ENCODE data around the gene SORL1-AS1.
"Not testable (repeated sequence)": the region's sequence is repeated elsewhere in the genome, so short reads cannot be mapped to it uniquely, and the experiment has no call there.

SORL1-AS1 gene

GRCh38 chr11:121483805-121484480 lies 31.2 kb upstream of the SORL1-AS1 start:
- Histone ChIP-seq H4K91ac (ENCODE audit: low read depth, low read length) (no peak overlapping the region), H2BK5ac (ENCODE audit: low read depth, low read length, poor library complexity) (no peak overlapping the region), H3K27me3 (ENCODE audit: insufficient read depth, low read length) (no peaks in the 10 kb centered on the region), H3K27ac (ENCODE audit: low read depth, low read length) (no peak overlapping the region), H3K9ac (ENCODE audit: low read length) (no peak overlapping the region), H2AFZ (ENCODE audit: insufficient read depth, low read length, poor library complexity) (no peak overlapping the region), H3K79me2 (ENCODE audit: control insufficient read depth, insufficient read depth, low read length, poor library complexity) (peaks cover 2% of the 10 kb centered on the region), H4K8ac (ENCODE audit: low read depth, low read length) (no peak overlapping the region), H3K4ac (ENCODE audit: low read depth, low read length) (no peak overlapping the region), H3K4me3 (ENCODE audit: low read depth, low read length) (no peak overlapping the region), H3K23ac (ENCODE audit: low read length) (no peak overlapping the region), H3K36me3 (ENCODE audit: control insufficient read depth in 1 of 2, insufficient read depth in 2 of 2, low read length in 2 of 2) (peaks cover 0 to 3% of the 10 kb centered on the region in 2 experiments), H3K14ac (ENCODE audit: low read length) (no peak overlapping the region), H3K4me1 (ENCODE audit: control insufficient read depth in 1 of 2, insufficient read depth in 2 of 2, low read length in 2 of 2) (peaks cover 17 to 20% of the 10 kb centered on the region in 2 experiments), H3K79me1 (ENCODE audit: low read length) (peaks cover 8% of the 10 kb centered on the region), H3K9me3 (ENCODE audit: insufficient read depth, low read depth, low read length) (no peaks in the 10 kb centered on the region), H3K18ac (ENCODE audit: low read length) (no peak overlapping the region), H3K4me2 (ENCODE audit: low read length) (no peak overlapping the region), H2BK12ac (ENCODE audit: low read length) (no peak overlapping the region), H4K12ac (ENCODE audit: low read depth, low read length) (no peak overlapping the region), H2BK120ac (ENCODE audit: insufficient read depth, low read length, poor library complexity) (no peak overlapping the region), H2AK5ac (ENCODE audit: low read length) (no peak overlapping the region)
- WGBS (ENCODE audit: extremely low coverage, insufficient coverage, insufficient read length): no CpG with 5 or more reads among the region's 4 CpGs
- no peak for DNase-seq

- no peaks in the 10 kb centered on the region for H3K36me3 ChIP-seq (ENCODE audit: control insufficient read depth in 1 of 2, insufficient read depth in 2 of 2, low read length in 2 of 2)
- peak overlapping the region; percentile 74 for H2BK5ac ChIP-seq (ENCODE audit: low read depth, low read length, poor library complexity)
- peak overlapping the region; percentile 77 for H3K27ac ChIP-seq (ENCODE audit: low read depth, low read length)
- H3K14ac ChIP-seq (ENCODE audit: low read length): peak overlapping the region; percentile 67
- peak overlapping the region; percentile 48 for H3K4ac ChIP-seq (ENCODE audit: low read depth, low read length)
- H3K79me2 ChIP-seq (ENCODE audit: control insufficient read depth, insufficient read depth, low read length, poor library complexity): peaks cover 2% of the 10 kb centered on the region
- peak overlapping the region; percentile 68 for H2BK12ac ChIP-seq (ENCODE audit: low read length)
- no peak overlapping the region for H2AFZ ChIP-seq (ENCODE audit: insufficient read depth, low read length, poor library complexity)
- H4K91ac ChIP-seq (ENCODE audit: low read depth, low read length): peak overlapping the region; percentile 87
- H3K9me3 ChIP-seq (ENCODE audit: insufficient read depth, low read depth, low read length): peaks cover 4% of the 10 kb centered on the region
- no peak overlapping the region for H3K9ac ChIP-seq (ENCODE audit: low read length)
- DNase-seq: no peak
- H3K4me1 ChIP-seq (ENCODE audit: control insufficient read depth in 1 of 2, insufficient read depth in 2 of 2, low read length in 2 of 2): peaks cover 25 to 26% of the 10 kb centered on the region in 2 experiments
- H3K18ac ChIP-seq (ENCODE audit: low read length): peak overlapping the region; percentile 48
- peaks cover 8% of the 10 kb centered on the region for H3K79me1 ChIP-seq (ENCODE audit: low read length)
- H2BK120ac ChIP-seq (ENCODE audit: insufficient read depth, low read length, poor library complexity): peak overlapping the region; percentile 67
- H4K12ac ChIP-seq (ENCODE audit: low read depth, low read length): no peak overlapping the region
- no peaks in the 10 kb centered on the region for H3K27me3 ChIP-seq (ENCODE audit: insufficient read depth, low read length)
- WGBS (ENCODE audit: extremely low coverage, insufficient coverage, insufficient read length): no CpG with 5 or more reads among the region's 9 CpGs
- H4K8ac ChIP-seq (ENCODE audit: low read depth, low read length): peak overlapping the region; percentile 25
- H3K4me3 ChIP-seq (ENCODE audit: low read depth, low read length): no peak overlapping the region
- H2AK5ac ChIP-seq (ENCODE audit: low read length): peak overlapping the region; percentile 42
- H3K4me2 ChIP-seq (ENCODE audit: low read length): no peak overlapping the region
- peak overlapping the region; percentile 56 for H3K23ac ChIP-seq (ENCODE audit: low read length)
Measured at GRCh38 chr11:121482231-121483129, 29.7 kb upstream of the SORL1-AS1 start.

DNA sequence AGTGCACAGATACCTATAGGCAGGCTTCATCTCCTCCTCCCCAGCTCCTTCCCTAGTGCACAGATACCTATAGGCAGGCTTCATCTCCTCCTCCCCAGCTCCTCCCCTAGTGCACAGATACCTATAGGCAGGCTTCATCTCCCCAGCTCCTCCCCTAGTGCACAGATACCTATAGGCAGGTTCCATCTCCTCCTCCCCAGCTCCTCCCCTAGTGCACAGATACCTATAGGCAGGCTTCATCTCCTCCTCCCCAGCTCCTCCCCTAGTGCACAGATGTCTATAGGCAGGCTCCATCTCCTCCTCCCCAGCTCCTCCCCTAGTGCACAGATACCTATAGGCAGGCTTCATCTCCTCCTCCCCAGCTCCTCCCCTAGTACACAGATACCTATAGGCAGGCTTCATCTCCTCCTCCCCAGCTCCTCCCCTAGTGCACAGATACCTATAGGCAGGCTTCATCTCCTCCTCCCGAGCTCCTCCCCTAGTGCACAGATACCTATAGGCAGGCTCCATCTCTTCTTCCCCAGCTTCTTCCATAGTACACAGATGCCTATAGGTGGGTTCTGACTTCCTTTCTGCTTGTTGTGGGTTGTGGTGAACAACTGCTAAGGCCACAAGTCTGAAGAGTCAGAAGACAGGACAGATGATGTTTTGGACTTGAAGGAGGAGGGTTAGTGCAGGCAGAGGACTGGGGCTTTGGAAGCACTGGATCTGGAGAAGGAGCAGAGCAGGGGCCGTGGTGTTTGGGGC lies 28.9 kb upstream of the SORL1-AS1 start:
- H4K8ac ChIP-seq (ENCODE audit: low read depth, low read length); H3K9ac ChIP-seq (ENCODE audit: low read length); H3K9me3 ChIP-seq (ENCODE audit: insufficient read depth, low read depth, low read length); H3K4me2 ChIP-seq (ENCODE audit: low read length); H3K27me3 ChIP-seq (ENCODE audit: insufficient read depth, low read length); H3K79me2 ChIP-seq (ENCODE audit: control insufficient read depth, insufficient read depth, low read length, poor library complexity); H4K12ac ChIP-seq (ENCODE audit: low read depth, low read length); DNase-seq; H3K4me3 ChIP-seq (ENCODE audit: low read depth, low read length); H3K36me3 ChIP-seq (ENCODE audit: control insufficient read depth in 1 of 2, insufficient read depth in 2 of 2, low read length in 2 of 2); H3K79me1 ChIP-seq (ENCODE audit: low read length); H2AFZ ChIP-seq (ENCODE audit: insufficient read depth, low read length, poor library complexity): not testable (repeated sequence)
- whole genome bisulfite sequencing (ENCODE audit: extremely low coverage, insufficient coverage, insufficient read length): no CpG with 5 or more reads among the region's 2 CpGs
- Histone ChIP-seq H3K27ac (ENCODE audit: low read depth, low read length) (peak overlapping the region; percentile 35), H3K18ac (ENCODE audit: low read length) (peak overlapping the region; percentile 41), H3K4me1 (ENCODE audit: control insufficient read depth in 1 of 2, insufficient read depth in 2 of 2, low read length in 2 of 2) (peaks cover 25 to 29% of the 10 kb centered on the region in 2 experiments), H3K23ac (ENCODE audit: low read length) (peak overlapping the region; percentile 56), H4K91ac (ENCODE audit: low read depth, low read length) (peak overlapping the region; percentile 87), H2BK5ac (ENCODE audit: low read depth, low read length, poor library complexity) (peak overlapping the region; percentile 29), H2AK5ac (ENCODE audit: low read length) (peak overlapping the region; percentile 42), H3K14ac (ENCODE audit: low read length) (peak overlapping the region; percentile 34), H2BK120ac (ENCODE audit: insufficient read depth, low read length, poor library complexity) (peak overlapping the region; percentile 64), H3K4ac (ENCODE audit: low read depth, low read length) (peak overlapping the region; percentile 48), H2BK12ac (ENCODE audit: low read length) (peak overlapping the region; percentile 46)

DNA sequence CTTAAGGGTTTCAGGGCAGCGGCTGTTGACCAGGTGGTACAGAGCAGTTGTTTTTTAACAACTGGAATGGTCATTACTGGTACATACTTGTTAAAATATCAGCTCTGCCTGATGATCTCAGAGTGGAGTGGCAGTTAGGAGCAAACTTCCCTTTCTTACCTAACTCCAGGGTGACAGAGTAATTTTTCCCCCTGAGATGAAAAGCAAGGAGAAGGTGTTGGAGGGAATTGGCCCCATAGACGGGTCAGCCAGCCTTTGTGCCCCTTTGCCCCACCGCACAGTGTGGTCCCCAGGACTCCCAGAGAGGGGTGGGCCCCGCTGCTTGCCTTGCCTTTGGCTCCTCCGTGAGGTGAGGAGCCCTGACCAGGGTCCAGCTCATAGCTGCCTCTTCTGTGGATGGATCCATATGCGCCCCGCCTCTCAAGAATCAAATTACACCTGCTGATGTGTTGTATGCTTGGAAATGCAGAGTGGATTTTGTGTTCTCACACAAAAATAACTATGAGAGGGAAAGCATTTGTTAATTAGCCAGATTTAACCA lies 27.0 kb upstream of the SORL1-AS1 start:
- H3K9me3 ChIP-seq (ENCODE audit: insufficient read depth, low read depth, low read length): peaks cover 4% of the 10 kb centered on the region
- DNase-seq: no peak
- no CpG with 5 or more reads among the region's 7 CpGs for WGBS (ENCODE audit: extremely low coverage, insufficient coverage, insufficient read length)

More for the DNA sequence above, 27.0 kb upstream of the SORL1-AS1 start:
- peak overlapping the region; percentile 21 for H4K91ac ChIP-seq (ENCODE audit: low read depth, low read length)
- no peak overlapping the region for H2AFZ ChIP-seq (ENCODE audit: insufficient read depth, low read length, poor library complexity)
- H2BK120ac ChIP-seq (ENCODE audit: insufficient read depth, low read length, poor library complexity): peak overlapping the region; percentile 25
- no peak overlapping the region for H3K23ac ChIP-seq (ENCODE audit: low read length)
- H2BK5ac ChIP-seq (ENCODE audit: low read depth, low read length, poor library complexity): no peak overlapping the region
- H3K27ac ChIP-seq (ENCODE audit: low read depth, low read length): no peak overlapping the region
- peak overlapping the region; percentile 23 for H2BK12ac ChIP-seq (ENCODE audit: low read length)
- no peak overlapping the region for H3K4me2 ChIP-seq (ENCODE audit: low read length)
- H3K9ac ChIP-seq (ENCODE audit: low read length): no peak overlapping the region
- H3K36me3 ChIP-seq (ENCODE audit: control insufficient read depth in 1 of 2, insufficient read depth in 2 of 2, low read length in 2 of 2): no peaks in the 10 kb centered on the region
- H4K8ac ChIP-seq (ENCODE audit: low read depth, low read length): no peak overlapping the region
- H3K14ac ChIP-seq (ENCODE audit: low read length): no peak overlapping the region
- no peak overlapping the region for H3K4ac ChIP-seq (ENCODE audit: low read depth, low read length)
- peaks cover 9% of the 10 kb centered on the region for H3K79me1 ChIP-seq (ENCODE audit: low read length)
- H4K12ac ChIP-seq (ENCODE audit: low read depth, low read length): no peak overlapping the region
- H3K79me2 ChIP-seq (ENCODE audit: control insufficient read depth, insufficient read depth, low read length, poor library complexity): peaks cover 2% of the 10 kb centered on the region
- H3K27me3 ChIP-seq (ENCODE audit: insufficient read depth, low read length): no peaks in the 10 kb centered on the region
- H3K4me3 ChIP-seq (ENCODE audit: low read depth, low read length): no peak overlapping the region
- H2AK5ac ChIP-seq (ENCODE audit: low read length): no peak overlapping the region
- H3K4me1 ChIP-seq (ENCODE audit: control insufficient read depth in 1 of 2, insufficient read depth in 2 of 2, low read length in 2 of 2): peaks cover 25 to 29% of the 10 kb centered on the region in 2 experiments
- no peak overlapping the region for H3K18ac ChIP-seq (ENCODE audit: low read length)

All from trophoblast cell (in vitro differentiated cells and primary cell).